RPMI8226 (cell line): ENCODE results near the gene KIF5A.
A peak's percentile ranks its signal among the peaks of the same experiment; 100 is the strongest.

Experiments
- DNase-seq: peaks from one replicate; pipeline ENCODE4 v3.0.0-alpha.2; 2015

KIF5A gene

GRCh38 chr12:57520053-57520818 is 29.6 kb upstream of the KIF5A start, which contains the start of gene DDIT3:
TSS of gene DDIT3 (minus strand) at chr12:57520514. CDS start at chr12:57517406, 3,108 bp downstream.
- peak; percentile 99 for DNase-seq

- peak; percentile 32 for DNase-seq
Measured at GRCh38 chr12:57521525-57522010, 28.3 kb upstream of the KIF5A start.

GRCh38 chr12:57522011-57522886 is 27.6 kb upstream of the KIF5A start, which contains the start of gene MBD6:
TSS of gene MBD6 (plus strand) at chr12:57522824. CDS start at chr12:57524304, 1,480 bp downstream.
- peak; percentile 91 for DNase-seq

GRCh38 chr12:57522887-57523705 is 26.7 kb upstream of the KIF5A start:
- DNase-seq = peak; percentile 54

- no peak for DNase-seq
Measured at GRCh38 chr12:57523706-57524614, 25.9 kb upstream of the KIF5A start.

- no peak for DNase-seq
Measured at GRCh38 chr12:57524814-57525614, 24.8 kb upstream of the KIF5A start.

GRCh38 chr12:57525615-57526383 is 24.0 kb upstream of the KIF5A start:
- DNase-seq = no peak

GRCh38 chr12:57526477-57527126 is 23.2 kb upstream of the KIF5A start:
- no peak for DNase-seq

- no peak for DNase-seq
Measured at GRCh38 chr12:57527184-57527583, 22.7 kb upstream of the KIF5A start.

GRCh38 chr12:57528176-57528575 is 21.7 kb upstream of the KIF5A start:
- no peak for DNase-seq

- no peak for DNase-seq
Measured at GRCh38 chr12:57528831-57529555, 20.9 kb upstream of the KIF5A start.

GRCh38 chr12:57529831-57530230 is 20.0 kb upstream of the KIF5A start:
- DNase-seq = no peak

GRCh38 chr12:57530396-57531142 is 19.3 kb upstream of the KIF5A start:
- no peak for DNase-seq

GRCh38 chr12:57531836-57532235 is 18.0 kb upstream of the KIF5A start:
- DNase-seq = no peak

- DNase-seq = no peak
Measured at GRCh38 chr12:57533108-57533507, 16.7 kb upstream of the KIF5A start.

GRCh38 chr12:57534250-57534649 is 15.6 kb upstream of the KIF5A start:
- no peak for DNase-seq

GRCh38 chr12:57534991-57535543 is 14.8 kb upstream of the KIF5A start:
- DNase-seq = no peak
